ENCODE data around the gene ZNF397.

The ZNF397 gene

DNA sequence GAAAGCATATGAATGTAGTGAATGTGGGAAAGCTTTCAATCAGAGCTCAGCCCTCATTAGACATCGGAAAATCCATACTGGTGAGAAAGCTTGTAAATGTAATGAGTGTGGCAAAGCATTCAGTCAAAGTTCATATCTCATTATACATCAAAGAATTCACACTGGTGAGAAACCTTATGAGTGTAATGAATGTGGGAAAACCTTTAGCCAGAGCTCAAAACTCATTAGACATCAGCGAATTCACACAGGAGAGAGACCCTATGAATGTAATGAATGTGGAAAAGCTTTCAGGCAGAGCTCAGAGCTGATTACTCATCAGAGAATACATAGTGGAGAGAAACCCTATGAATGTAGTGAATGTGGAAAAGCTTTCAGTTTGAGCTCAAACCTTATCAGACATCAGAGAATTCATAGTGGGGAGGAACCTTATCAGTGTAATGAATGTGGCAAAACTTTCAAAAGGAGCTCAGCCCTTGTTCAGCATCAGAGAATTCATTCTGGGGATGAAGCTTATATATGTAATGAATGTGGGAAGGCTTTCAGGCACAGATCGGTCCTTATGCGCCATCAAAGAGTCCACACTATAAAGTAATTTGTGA lies 5.0 kb downstream of the ZNF397 start:
- DNase-seq, result no peak

DNA sequence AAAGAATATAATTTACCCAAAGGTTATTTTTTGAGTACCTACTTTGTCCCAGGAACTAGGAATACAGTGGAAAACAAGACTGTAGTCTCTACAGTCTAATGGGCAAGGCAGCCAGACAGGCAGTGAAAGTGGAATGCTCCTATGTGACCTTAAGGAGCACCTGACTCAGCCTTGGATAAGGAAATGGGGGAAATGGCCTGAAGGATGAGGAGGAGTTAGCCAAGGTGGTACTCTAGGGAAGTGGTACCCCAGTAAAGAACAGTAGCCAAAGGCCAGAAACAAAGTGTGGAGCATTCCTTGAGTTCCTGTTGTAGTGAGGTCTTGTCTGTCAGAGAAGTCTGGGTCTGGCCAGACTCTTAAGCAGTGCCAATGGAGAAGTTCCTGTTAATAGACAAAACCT lies 6.0 kb downstream of the ZNF397 start:
- no peak for DNase-seq

DNA sequence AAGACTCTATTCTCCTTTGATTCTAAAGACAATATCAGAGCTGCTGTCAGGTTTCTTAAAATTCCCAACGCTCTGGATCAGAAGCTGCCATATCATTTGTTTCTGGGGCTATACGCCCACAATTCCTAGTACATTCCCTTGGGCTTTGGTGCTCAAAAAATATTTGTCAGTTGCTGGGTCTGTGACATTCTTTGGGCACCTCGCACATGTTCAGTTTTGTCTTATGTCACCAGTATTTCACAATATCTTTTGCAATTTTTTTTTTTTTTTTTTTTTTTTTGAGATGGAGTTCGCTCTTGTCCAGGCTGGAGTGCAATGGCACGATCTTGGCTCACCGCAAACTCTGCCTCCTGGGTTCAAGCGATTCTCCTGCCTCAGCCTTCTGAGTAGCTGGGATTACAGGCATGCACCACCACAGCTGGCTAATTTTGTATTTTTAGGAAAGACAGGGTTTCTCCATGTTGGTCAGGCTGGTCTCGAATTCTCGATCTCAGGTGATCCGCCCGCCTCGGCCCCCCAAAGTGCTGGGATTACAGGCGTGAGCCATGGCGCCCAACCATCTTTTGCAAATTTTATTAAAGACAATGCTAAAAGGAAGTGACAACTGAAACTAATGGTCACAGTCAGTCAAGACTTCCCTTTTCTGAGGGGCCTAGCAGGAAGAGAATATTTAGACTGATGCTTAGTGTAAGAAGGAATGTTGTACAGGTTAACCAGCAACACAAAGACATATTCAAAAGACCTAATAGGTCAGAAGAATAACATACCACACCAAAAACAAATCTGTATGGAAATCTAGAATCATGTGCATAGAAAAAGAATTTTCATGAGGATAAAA lies 6.8 kb downstream of the ZNF397 start:
- DNase-seq, result no peak

DNA sequence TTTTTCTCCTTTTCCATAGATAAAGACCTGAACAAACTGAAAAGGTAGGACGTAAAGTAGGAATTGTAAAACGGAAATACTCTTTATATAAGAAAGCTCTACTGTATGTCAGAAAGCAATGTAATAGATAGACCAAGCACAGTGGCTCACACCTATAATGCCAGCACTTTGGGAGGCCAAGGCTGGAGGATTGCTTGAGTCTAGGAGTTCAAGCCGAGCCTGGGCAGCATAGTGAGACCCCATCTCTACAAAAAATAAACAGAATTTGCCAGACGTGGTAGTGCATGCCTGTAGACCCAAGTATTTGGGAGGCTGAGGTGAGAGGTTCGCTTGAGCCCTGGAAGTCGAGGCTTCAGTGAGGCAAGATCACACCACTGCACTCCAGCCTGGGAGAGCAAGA lies 7.6 kb downstream of the ZNF397 start:
- no peak for DNase-seq

DNA sequence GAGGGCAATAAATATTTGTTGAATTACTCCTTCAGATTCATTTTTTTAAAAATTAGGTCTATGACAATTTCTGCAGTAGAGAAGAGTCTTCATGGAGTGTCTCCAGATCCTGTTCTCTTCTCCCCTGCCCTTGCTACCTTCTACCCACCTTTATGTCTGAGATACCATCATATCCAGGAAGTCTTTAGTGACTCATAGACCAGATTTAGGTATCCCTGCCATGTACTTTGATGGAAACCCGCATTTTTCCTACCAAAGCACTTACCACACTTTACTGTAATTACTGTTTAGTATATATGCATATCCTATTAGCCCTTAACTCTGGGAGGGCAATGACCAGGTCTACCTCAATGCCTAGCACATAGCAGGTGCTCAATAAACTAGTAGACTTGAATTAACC lies 11.6 kb downstream of the ZNF397 start:
- DNase-seq, result no peak

DNA sequence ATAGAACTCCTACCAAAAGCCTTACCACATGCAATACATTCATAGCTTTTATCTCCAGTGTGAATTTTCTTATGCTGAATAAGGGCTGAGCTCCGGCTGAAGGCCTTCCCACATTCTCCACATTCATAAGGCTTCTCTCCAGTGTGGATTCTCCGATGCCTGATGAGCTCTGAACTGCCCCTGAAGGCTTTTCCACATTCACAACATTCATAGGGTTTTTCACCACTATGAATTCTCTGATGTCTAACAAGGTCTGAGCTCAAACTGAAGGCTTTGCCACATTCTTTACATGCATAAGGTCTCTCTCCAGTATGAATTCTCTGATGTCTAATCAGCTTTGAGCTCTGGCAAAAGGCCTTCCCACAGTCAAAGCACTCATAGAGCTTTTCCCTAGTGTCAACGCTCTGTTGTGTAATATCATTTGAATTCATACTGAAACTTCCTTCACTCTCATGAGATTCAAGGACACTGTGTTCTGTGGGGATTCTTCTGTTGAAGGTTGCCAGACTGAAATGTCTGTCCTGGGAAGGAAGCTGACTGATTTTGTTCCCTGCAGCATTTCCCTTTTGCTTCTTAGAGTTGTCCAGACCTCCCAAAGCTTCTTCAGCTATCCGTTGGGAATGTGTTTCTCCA lies 12.9 kb downstream of the ZNF397 start:
- no peak for DNase-seq

DNA sequence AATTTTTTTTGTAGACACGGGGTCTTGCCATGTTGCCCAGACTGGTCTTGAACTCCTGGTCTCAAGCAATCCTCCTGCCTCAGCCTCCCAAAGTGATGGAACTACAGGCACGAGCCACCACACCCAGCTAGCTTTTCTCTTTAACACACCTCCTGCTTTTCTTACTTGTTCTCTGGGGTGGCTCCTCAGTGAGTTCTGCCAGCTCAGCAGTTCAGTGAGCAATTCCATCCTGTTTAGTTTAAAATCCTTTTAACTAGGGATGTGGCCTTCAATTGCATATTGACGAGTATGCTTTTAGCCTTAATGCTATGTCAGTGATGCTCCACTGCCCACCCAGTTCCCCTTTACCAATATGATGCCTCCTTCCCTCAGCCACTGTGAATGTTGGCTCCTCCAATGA lies 16.1 kb downstream of the ZNF397 start:
- DNase-seq, result no peak

DNA sequence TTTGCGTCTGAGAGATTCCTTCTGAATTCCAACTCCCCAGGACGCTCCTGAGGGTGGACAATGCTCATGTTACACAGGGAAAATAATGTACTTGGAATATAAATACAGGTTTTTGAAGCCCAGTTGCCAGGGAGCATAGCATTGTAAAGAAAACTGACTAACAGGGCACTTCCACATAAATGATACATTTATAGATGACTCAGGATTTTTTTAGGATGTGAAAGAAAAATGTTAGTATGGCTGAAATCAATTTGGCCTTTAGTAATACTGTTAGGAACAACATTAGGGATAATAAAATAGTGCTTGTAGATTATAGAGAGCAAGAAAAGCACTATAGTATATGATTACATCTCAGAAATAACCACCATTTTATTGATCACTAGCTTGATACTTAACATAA lies 23.6 kb downstream of the ZNF397 start:
- DNase-seq, result no peak

DNA sequence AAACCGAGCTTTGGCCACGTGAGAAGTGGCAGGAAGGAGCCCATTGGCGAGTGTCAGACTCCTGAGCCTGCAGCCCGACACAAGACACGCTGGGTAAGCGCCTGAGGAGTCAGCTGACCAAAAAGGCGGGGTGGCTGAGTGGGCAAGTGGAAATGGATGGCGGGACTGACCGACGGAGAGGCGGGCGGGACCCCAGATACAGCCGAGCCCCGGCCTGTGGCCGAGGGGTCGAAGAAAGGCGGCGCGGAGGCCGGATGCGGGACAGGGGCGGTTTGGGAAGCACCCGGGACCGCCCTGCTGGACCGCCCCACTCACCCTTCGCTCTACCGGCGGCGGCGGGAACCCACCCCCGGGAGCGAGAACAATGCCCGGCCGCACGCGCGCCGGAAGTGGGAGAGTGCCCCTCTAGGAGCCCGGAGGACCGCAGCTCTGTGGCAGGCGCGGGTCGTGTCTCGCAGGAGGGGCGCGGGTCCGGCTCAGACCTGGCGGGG lies 26.4 kb downstream of the ZNF397 start:
- peak in 56 of 58 donors; percentile 35 to 86 (median 71) for DNase-seq

DNA sequence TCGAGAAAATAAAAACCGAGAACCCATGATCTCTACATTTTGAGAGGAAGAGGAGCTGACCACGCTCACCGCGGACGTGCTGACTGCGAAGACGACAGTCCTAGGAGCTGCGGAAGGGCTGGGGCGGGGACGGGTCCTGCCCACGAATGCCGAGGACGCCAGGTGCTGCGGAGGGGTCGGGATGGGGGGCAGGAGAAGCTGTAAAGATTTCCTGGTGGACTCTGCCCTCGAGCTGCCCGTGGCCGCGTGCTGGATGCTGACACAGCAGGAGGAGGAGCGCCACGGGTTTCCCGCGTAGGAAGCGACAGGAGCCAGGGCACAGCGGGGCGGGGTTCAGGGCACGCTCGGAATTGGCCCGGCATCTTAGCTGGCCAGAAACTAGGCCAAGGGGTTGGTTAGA lies 27.0 kb downstream of the ZNF397 start:
- DNase-seq, result peak in 1 of 58 donors; percentile 12

DNA sequence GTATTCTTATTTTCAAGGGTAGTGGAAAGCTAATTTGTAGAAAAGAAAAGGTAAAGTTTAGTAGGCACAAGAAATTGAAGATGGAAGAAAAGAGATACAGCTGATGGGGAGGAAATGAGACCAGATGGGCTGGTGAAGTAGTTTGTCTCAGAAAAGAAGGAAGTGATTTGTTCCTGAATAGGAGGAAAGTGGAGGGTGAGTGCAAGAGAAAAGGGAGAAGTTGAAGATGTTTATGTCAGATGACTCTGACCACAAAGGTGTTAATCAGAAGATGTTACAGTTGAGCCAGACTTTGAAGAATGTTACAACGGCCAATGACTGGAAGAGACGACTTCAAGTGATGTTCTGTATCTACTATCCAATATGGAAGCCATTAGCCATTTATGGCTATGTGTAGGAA lies 28.0 kb downstream of the ZNF397 start:
- no peak for DNase-seq

DNA sequence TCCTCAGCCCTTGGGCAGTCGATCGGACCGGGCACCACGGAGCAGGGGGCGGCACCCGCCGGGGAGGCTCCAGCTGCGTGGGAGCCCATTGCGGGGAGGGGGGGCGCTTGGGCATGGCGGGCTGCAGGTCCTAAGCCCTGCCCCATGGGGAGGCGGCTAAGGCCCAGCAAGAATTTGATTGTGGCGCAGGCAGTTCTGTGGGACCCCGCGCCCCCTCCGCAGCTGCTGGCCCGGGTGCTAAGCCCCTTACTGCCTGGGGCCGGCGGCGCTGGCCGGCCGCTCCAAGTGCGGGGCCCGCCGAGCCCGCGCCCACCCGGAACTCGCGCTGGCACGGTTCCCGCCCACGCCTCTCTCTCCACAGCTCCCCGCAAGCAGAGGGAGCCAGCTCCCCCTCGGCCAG lies 30.8 kb downstream of the ZNF397 start:
- no peak for DNase-seq

DNA sequence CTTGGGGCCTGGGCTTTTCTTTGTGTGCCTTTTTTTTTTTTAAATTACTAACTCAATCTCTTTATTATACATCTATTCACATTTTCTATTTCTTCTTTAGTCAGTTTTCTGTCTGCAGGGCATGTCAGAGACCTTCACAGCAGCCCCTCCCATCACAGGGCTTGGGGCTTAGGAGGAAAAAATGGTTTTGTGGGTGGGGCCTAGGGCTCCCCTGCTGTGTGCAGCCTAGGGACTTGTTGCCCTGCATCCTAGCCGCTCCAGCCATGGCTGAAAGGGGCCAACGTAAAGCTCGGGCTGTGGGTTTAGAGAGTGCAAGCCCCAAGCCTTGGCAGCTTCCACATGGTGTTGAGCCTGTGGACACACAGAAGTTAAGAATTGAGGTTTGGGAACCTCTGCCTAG lies 35.4 kb downstream of the ZNF397 start:
- no peak for DNase-seq

DNA sequence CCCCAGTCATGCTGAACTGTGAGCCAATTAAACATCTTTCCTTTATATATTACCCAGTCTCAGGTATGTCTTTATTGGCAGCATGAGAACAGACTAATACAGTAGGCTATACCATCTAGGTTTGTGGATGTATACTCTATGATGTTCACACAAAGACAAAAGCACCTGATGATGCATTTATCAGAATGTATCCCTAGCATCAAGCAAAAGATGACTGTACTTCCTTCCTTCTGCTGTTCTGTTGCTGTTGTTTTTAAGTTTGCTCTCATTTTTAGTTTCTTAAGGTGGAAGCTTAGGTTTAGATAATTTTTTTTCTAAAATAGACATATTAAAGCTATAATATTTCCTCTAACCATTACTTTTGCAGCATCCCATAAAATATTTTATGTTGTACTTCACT lies 36.8 kb downstream of the ZNF397 start:
- DNase-seq, result no peak

DNA sequence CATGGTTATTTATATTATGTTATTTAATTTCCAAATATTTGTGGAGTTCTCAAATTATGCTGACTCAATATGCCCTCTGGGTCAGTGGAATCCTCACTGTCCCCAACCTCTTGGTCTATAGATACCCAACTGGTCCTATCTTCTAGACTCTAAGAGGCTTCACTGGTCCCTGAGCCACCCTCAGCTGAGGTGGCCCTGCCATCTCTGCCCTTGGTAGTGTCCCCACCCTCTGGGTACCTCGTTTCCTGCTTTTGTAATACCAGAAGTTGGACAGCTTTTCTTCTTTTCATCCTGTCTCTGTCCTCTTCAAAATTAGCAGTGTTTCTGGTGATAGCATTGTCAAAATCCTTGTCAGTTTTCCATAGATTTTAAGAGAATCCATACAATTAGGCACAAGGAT lies 37.3 kb downstream of the ZNF397 start:
- no peak for DNase-seq

DNA sequence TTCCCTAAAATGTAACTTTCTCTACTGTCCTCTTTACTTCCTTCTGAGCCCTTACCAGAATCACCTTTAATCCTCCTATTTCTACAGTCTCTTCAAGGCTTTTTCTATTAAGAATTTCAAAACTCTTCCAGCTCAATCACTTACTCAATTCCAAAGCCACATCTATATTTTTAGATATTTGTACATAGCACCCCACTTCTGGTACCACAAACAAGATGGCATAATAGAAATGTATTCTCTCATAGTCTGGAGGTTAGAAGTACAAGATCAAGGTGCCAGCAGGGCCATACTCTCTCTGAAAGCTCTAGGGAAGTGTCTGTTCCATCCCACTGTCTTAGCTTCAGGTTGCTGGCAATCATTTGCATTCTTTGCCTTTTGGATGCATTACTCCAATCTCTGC lies 38.1 kb downstream of the ZNF397 start:
- DNase-seq, result no peak

DNA sequence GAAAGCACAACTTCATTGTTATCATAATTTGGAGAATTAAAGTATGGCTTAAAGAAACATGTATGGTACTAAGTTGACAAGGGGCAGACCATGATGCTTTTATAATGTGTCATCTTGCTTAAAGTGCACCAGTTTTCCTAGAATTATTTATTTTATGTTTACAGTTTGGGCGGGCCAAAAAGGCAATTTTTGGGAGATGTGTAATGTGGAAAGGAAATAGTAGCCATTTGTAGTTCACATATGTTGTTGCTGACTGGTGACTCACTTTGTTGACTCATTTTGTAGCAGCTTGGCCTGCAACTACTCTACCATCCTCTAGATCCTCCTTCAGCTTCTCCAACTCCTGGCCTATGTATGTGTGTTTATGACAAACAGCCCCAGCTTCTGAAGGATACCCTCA lies 41.5 kb downstream of the ZNF397 start:
- DNase-seq, result no peak

DNA sequence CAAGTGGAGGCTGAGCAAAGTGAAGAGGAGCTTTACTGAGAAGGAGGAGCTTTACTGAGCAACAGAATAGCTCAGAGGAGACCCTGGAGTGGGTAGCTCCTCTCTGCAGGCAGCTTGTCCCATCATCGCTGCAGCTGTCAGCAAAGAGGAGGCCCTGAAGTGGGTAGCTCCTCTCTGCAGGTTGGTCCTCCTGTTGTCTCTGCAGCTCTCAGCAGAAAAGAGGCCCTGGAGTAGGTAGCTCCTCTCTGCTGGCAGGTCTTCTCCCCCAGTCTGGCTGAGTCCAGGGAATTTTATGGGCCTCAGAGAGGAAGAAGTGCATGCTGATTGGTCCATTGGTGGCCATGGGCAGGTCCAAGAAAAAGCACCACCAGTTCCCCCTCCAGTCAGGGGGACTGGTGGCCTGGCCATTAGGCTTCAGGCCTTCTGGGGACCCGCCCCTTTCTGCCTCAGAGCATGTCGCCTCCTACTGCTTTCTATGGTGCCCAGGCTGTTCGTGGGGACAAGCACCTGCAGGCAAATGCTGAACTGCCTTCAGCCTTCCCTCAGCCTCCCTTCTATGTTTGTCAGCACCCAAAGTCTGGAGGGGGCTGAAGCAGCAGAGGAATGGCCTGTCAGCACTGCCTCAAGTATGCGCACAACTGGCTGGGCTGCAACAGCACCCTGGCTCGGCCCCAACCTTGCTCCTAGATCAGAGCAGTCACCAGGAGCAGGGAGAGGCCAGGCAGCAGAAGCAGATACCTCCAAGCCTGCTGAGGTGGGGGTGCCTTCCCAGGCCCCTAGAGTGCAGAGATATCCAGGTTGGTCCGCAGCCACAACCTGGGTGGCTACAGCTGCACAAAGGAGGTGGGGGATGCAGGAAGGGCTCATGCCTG lies 43.3 kb downstream of the ZNF397 start:
- DNase-seq, result no peak

DNA sequence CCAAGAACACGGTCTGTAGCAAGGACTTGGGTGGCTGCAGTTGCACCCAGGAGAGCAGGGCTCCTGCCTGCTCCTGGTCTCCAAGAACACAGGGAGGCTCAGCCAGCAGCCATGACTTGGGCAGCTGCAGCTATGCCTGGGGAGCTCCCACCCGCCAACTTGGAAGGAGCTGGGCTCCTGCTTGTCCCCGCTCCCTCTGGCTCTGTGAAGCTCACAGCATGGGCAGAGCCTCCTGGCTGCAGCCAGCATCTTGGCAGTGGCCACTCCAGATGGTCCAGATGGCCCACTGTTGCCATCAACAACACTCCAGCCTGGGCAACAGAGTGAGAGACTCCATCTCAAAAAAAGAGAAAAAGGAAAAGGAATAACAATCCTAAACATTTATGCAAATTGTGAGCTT lies 44.0 kb downstream of the ZNF397 start:
- peak in 14 of 58 donors; percentile 6 to 56 (median 13) for DNase-seq

DNA sequence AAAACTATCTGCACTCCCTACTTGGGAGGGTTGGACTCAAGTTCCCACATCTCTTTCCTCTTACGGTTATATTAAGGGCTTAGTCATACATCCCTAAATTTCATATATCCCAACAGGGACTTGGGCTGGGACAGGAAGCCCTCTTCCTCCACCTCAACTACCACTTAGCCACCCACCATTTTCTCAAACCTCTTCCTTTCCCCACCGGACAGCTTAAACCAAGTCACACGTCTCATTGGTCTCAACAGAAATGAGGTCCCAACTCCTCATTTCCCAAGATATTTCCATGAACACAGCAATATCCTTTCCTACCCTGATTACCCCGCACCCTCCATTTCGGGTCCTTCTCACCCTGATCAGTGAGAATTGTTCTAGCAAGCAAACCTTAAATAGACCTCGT lies 48.5 kb downstream of the ZNF397 start:
- DNase-seq, result no peak

DNA sequence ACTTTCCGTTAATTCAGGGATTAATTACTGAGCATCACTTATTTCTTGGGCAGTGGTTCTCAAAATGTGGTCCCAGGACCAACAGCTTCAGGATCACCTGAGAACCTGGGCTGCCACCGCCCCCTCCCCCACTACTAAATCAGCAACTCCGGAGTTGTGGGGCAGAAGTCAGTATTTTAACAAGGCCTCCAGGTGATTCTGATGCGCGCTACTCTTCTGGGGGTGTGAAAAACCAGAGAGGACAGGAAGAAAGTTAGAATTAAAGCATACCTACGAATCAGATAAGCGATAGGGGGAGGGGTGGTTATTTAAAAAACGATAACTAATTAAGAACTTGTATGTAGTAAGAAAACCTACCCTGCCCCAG lies 48.9 kb downstream of the ZNF397 start:
- peak in 10 of 58 donors; percentile 7 to 67 (median 22) for DNase-seq

Data from anterior cingulate cortex (tissue), 58 donors.